Osteoblast (primary cell): ENCODE results near the gene TRPC6. TPM values are rescaled to one million over a fixed set of nuclear protein-coding genes. Genes with fewer than 3 reads are reported as not detected.
A peak's percentile ranks its signal among the peaks of the same experiment; 100 is the strongest.

ENCODE experiments used
- DNase-seq: peaks from one replicate; pipeline ENCODE4 v3.0.0; 2011; ENCODE audit warnings: low spot score, mixed read lengths; ENCODE audit not compliant: insufficient read length; ENCODE audit errors: missing footprints
- H2AFZ ChIP-seq: 2 replicates; pipeline ENCODE4 v1.6.0; 2011; ENCODE audit warnings: mild to moderate bottlenecking, low read length
- H3K27ac ChIP-seq: 2 replicates; pipeline ENCODE4 v1.5.1; 2011; ENCODE audit warnings: mild to moderate bottlenecking, low read depth, low read length, moderate library complexity
- H3K27me3 ChIP-seq: 2 replicates; pipeline ENCODE4 v1.6.0; 2012; ENCODE audit warnings: mild to moderate bottlenecking, control low read depth, inconsistent platforms, low read length, moderate library complexity; ENCODE audit not compliant: insufficient read depth
- H3K36me3 ChIP-seq: 2 replicates; pipeline ENCODE4 v1.5.1; 2011; ENCODE audit warnings: mild to moderate bottlenecking, low read length, control low read depth, moderate library complexity; ENCODE audit not compliant: insufficient read depth
- H3K4me1 ChIP-seq: 2 replicates; pipeline ENCODE4 v1.5.1; 2011; ENCODE audit warnings: mild to moderate bottlenecking, low read length, control low read depth, moderate library complexity; ENCODE audit not compliant: insufficient read depth
- H3K4me2 ChIP-seq: 2 replicates; pipeline ENCODE4 v1.6.0; 2011; ENCODE audit warnings: mild to moderate bottlenecking, low read length; ENCODE audit not compliant: insufficient read depth
- H3K4me3 ChIP-seq: fragments of 200-600 bp; sonication (generic); 3 replicates; pipeline ENCODE4 v1.5.1; 2012; ENCODE audit warnings: mild to moderate bottlenecking, low read length, inconsistent platforms; ENCODE audit not compliant: insufficient read depth
- H3K79me2 ChIP-seq: 2 replicates; pipeline ENCODE4 v1.6.0; 2012; ENCODE audit warnings: mild to moderate bottlenecking, low read length, control low read depth, inconsistent platforms; ENCODE audit not compliant: insufficient read depth
- H3K9me3 ChIP-seq: 2 replicates; pipeline ENCODE4 v1.5.1; 2011; ENCODE audit warnings: low read depth, low read length, control low read depth
- H4K20me1 ChIP-seq: 2 replicates; pipeline ENCODE4 v1.6.0; 2012; ENCODE audit warnings: mild to moderate bottlenecking, low read length, control low read depth; ENCODE audit not compliant: insufficient read depth
- CTCF ChIP-seq: IDR thresholded peaks from 2 replicates; pipeline ENCODE4 v1.5.1; 2011; ENCODE audit warnings: mild to moderate bottlenecking, low read depth, low read length, moderate library complexity; ENCODE audit errors: extremely low read depth
- total RNA-seq: library from RNA; depleted of rRNA; stranded (reverse); fragments of >200 nt; gene quantifications from 2 replicates; pipeline ENCODE4 v1.2.3, GENCODE V29; 2012

The TRPC6 gene
- under 0.01 and 0.36 TPM in 2 replicates for total RNA-seq

GRCh38 chr11:101583251-101584128 is at the start of gene TRPC6:
Gene TRPC6 (minus strand): TSS chr11:101584007. CDS start chr11:101583503, 504 bp downstream.
- Histone ChIP-seq H3K4me3 (peak within 1 kb of the TSS; percentile 62), H2AFZ (peak within 1 kb of the TSS; percentile 78), H3K9me3 (no peaks in the 10 kb centered on the region), H3K27me3 (peaks cover 35% of the 10 kb centered on the region), H4K20me1 (no peaks in the 10 kb centered on the region), H3K79me2 (no peaks in the 10 kb centered on the region), H3K27ac (no peak within 1 kb of the TSS), H3K36me3 (no peaks in the 10 kb centered on the region), H3K4me1 (no peaks in the 10 kb centered on the region), H3K4me2 (peak within 1 kb of the TSS; percentile 70)
- DNase-seq, result peak; percentile 86
- no peak for TF ChIP-seq CTCF

- no peak for TF ChIP-seq CTCF
- no peaks in the 10 kb centered on the region for H3K9me3 ChIP-seq
- no peaks in the 10 kb centered on the region for H3K4me1 ChIP-seq
- peaks cover 3% of the 10 kb centered on the region for H3K27me3 ChIP-seq
- H2AFZ ChIP-seq, result no peak overlapping the region
- H3K4me2 ChIP-seq, result no peak overlapping the region
- H3K27ac ChIP-seq, result no peak overlapping the region
- no peaks in the 10 kb centered on the region for H4K20me1 ChIP-seq
- H3K79me2 ChIP-seq, result no peaks in the 10 kb centered on the region
- no peak overlapping the region for H3K4me3 ChIP-seq
- DNase-seq, result peak; percentile 5
- no peaks in the 10 kb centered on the region for H3K36me3 ChIP-seq
Measured at GRCh38 chr11:101620026-101620425, 36.2 kb upstream of the TRPC6 start.

GRCh38 chr11:101618709-101619108 is 34.9 kb upstream of the TRPC6 start:
- Histone ChIP-seq H3K4me2 (no peak overlapping the region), H3K4me3 (no peak overlapping the region), H3K4me1 (no peaks in the 10 kb centered on the region), H3K27ac (no peak overlapping the region), H3K36me3 (no peaks in the 10 kb centered on the region), H4K20me1 (no peaks in the 10 kb centered on the region), H3K27me3 (peaks cover 3% of the 10 kb centered on the region), H2AFZ (no peak overlapping the region), H3K9me3 (no peaks in the 10 kb centered on the region), H3K79me2 (no peaks in the 10 kb centered on the region)
- DNase-seq, result no peak
- no peak for TF ChIP-seq CTCF

- H3K4me1 ChIP-seq, result no peaks in the 10 kb centered on the region
- TF ChIP-seq CTCF, result no peak
- H3K9me3 ChIP-seq, result no peaks in the 10 kb centered on the region
- no peak for DNase-seq
- H3K27ac ChIP-seq, result no peak overlapping the region
- H3K4me2 ChIP-seq, result no peak overlapping the region
- peaks cover 3% of the 10 kb centered on the region for H3K27me3 ChIP-seq
- H3K79me2 ChIP-seq, result no peaks in the 10 kb centered on the region
- H2AFZ ChIP-seq, result no peak overlapping the region
- H3K4me3 ChIP-seq, result no peak overlapping the region
- no peaks in the 10 kb centered on the region for H3K36me3 ChIP-seq
- no peaks in the 10 kb centered on the region for H4K20me1 ChIP-seq
Measured at GRCh38 chr11:101617735-101618332, 34.0 kb upstream of the TRPC6 start.
